GM18909 (cell line): Measurements from ENCODE around the gene MYO7B.
"Not testable (repeated sequence)": the region's sequence is repeated elsewhere in the genome, so short reads cannot be mapped to it uniquely, and the experiment has no call there.

ENCODE experiments used
- ATAC-seq: cut with Tn5 transposase; IDR thresholded peaks from one replicate; pipeline ENCODE4 v1.9.1; 2021; ENCODE audit warnings: mild to moderate bottlenecking; ENCODE audit not compliant: unreplicated experiment, poor library complexity

The MYO7B gene

GRCh38 chr2:127570282-127571250 lies 35.1 kb downstream of the MYO7B start:
- no peak for ATAC-seq

GRCh38 chr2:127572352-127572751 lies 36.9 kb downstream of the MYO7B start:
- not testable (repeated sequence) for ATAC-seq

DNA sequence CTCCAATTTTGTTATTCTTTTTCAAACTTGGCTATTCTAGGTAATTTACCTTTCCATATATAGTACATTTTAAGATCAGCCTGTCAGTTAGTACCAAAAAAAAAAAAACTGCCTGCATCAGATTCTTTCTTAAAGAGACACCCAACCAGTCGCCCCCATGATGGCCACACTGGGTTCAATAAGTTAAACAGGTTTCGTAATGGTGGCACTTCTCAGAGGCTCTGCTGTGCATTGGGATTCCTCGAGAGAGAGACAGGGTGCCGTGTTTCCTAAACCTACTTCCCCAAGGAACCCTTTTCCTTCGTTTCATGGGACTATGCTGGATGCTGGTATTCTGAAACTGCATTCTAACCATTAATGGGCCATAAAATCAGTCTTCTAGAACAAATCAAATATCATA lies 37.4 kb downstream of the MYO7B start:
- no peak for ATAC-seq

- ATAC-seq = no peak
These were observed 37.8 kb downstream of the MYO7B start for GRCh38 chr2:127573298-127573697.

- no peak for ATAC-seq
These were observed 38.3 kb downstream of the MYO7B start for GRCh38 chr2:127573771-127574170.

- no peak for ATAC-seq
These were observed 39.2 kb downstream of the MYO7B start for GRCh38 chr2:127574656-127575055.

- peak; percentile 36 for ATAC-seq
These were observed 39.8 kb downstream of the MYO7B start for GRCh38 chr2:127575185-127575765.

DNA sequence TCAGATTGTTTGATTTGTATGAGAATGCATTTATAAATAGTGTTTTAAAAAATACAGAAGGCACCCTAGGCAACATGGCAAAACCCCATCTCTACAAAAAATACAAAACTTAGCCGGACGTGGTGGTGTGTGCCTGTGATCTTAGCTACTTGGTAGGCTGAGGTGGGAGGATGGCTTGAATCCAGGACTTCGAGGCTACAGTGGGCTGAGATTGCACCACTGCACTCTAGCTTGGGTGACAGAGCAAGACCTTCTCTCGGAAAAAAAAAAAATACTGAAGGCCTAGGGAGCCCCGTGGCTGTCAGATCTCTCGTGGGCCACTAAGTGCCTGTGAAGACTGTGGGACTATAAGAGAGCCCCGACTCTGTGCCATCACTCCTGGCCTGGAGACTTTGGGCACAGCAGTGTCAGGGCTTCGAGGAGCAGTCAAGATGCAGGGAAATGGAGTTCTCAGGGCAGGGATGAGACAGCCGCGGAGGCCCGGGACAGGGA lies 40.5 kb downstream of the MYO7B start:
- ATAC-seq = no peak

- no peak for ATAC-seq
These were observed 41.1 kb downstream of the MYO7B start for GRCh38 chr2:127576433-127577207.

- ATAC-seq = no peak
These were observed 41.7 kb downstream of the MYO7B start for GRCh38 chr2:127577208-127577475.

DNA sequence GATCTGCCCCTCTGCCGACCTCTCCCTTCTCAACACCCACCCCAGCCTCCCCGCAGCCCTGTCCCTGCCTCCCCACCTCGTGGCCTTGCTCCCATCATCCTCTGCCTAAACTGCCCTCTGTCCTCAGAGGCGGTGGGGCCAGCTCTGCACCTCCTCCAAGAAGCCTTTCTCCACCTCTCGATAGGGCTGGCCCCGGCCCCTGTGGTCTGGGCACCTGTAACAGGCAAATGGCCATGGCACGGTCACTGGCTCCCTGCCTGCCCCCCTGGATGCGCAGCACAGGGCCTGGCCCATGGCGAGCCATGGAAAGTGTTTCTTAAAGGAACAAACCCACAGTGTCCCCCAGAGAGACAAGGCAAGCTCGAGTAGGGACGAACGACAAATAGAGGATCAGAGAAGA lies 42.0 kb downstream of the MYO7B start:
- ATAC-seq = peak; percentile 17

GRCh38 chr2:127577973-127578372 lies 42.5 kb downstream of the MYO7B start:
- peak; percentile 76 for ATAC-seq

- no peak for ATAC-seq
These were observed 42.9 kb downstream of the MYO7B start for GRCh38 chr2:127578411-127578810.

DNA sequence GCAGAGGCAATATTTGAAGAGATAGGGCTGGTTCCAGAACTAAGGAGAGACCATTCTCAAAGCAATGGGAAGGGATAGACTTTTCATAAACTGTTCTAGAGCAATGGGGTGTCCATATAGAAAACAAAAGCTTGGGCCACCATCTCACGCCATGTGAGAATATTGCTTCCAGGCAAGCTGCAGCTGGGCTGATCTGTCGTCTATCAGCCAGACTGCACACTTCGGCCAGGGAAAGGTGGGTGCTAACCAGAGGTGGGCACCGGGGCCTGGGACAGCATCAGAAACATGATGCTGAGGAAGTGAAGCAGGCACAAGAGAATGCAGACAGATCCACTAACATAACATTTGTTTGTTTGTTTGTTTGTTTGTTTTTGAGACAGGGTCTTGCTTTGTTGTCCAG lies 43.7 kb downstream of the MYO7B start:
- ATAC-seq = no peak

DNA sequence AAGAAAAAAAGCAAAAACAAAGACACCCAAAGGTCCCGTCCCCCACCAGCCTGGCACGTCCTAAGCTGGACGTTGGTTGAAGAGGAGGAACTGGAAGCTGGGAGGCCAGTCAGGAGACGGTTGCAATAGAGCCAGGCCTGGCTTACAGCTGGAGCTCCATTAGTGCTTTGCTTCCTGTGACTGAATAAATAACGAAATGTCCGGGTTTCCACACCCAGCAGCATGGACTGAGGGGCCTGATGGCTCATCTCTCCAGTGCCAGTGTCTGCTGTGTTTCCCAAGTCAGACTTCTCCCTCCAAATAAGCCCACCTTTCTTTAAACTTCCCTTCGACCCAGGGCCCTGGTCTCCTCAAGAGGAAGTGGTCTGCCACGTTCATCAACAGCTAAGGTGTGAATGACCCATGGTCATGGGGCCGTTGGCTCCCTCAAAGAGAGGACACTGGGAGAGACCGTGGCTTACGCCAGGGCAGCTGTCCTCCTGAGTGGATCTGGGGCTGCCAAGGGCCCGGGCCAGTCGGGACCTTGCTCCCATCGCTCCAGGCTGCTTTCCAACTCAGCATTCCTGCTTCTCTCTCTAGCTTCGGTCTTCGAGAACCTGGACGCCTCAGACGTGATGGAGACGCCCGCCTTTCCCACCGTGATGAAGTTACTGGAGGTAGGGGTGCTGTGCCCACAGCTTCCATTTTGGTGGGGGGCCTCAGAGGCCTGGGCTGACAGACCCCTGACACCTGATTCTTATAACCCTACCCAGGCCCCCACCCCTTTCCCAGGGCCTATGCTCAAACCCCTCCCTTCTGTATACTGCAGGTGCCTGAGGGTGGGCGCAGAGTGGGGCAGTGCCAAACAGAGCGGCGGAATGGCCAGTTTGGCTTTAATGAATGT lies 44.9 kb downstream of the MYO7B start:
- ATAC-seq = no peak

GRCh38 chr2:127581050-127581345 lies 45.5 kb downstream of the MYO7B start:
- ATAC-seq = no peak

DNA sequence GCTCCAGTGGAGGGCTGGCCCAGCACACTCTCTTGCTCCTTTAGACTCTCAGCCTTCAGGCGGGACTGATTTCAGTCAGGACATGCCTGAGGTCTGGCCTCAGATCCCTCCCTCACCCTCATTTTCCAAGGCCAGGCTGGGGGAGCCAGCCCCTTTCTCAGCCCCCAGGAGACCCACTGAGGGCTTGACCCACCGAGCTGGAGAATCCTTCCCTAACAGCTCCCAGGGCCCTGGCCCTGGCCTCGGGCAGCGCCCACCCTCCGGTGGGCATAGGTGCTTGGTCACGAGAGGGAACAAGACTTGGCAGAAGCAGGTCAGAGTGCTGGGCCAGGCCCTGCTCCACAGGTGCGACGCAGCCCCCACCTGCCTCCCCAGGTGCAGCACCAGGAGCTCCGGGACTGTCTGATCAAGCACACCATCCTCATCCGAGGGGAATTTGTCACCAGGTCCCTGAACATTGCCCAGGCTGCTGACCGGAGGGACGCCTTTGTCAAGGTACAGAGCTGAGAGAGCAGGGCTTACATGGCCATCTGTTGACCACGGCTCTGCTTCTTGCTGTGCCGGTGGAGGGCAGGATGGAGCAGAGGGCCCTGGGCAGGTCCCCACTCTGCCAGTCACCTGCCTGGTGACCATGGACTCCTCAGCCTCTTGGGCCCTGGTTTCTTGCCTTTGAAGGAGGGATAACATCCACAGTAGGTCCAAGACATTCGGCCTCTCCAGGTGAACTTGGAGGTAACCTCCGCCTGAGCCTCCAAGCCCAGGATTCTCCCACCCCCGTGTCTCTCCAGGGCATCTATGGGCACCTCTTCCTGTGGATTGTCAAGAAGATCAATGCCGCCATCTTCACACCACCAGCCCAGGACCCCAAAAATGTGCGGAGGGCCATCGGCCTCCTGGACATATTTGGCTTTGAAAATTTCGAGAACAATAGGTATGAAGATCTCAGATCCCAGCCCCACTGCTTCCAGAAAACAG lies 46.3 kb downstream of the MYO7B start:
- no peak for ATAC-seq

- no peak for ATAC-seq
These were observed 47.7 kb downstream of the MYO7B start for GRCh38 chr2:127582863-127583861.
